HG03139 (cell line): ENCODE data around the gene DEPDC5.
"Not testable (repeated sequence)": the region's sequence is repeated elsewhere in the genome, so short reads cannot be mapped to it uniquely, and the experiment has no call there.

Source experiments
- ATAC-seq: cut with Tn5 transposase; IDR thresholded peaks from one replicate; pipeline ENCODE4 v1.9.1; 2021; ENCODE audit not compliant: unreplicated experiment

DEPDC5 gene

GRCh38 chr22:31813898-31814297 lies 60.1 kb downstream of the DEPDC5 start:
- not testable (repeated sequence) for ATAC-seq

GRCh38 chr22:31814942-31815341 lies 61.1 kb downstream of the DEPDC5 start:
- no peak for ATAC-seq

DNA sequence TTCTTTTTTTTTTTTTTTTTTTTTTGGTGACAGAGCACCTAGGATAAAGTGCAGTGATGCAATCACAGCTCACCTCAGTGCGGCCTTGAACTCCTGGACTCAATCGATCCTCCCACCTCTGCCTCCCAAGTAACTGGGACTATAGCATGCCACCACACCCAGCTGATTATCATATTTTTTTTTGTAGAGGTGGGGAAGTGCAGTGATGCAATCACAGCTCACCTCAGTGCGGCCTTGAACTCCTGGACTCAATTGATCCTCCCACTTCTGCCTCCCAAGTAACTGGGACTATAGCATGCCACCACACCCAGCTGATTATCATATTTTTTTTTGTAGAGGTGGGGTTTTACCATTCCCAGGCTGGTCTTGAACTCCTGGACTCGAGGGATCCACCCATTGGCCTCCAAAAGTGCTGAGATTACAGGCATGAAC lies 61.6 kb downstream of the DEPDC5 start:
- ATAC-seq = not testable (repeated sequence)

GRCh38 chr22:31816750-31817149 lies 62.9 kb downstream of the DEPDC5 start:
- no peak for ATAC-seq

DNA sequence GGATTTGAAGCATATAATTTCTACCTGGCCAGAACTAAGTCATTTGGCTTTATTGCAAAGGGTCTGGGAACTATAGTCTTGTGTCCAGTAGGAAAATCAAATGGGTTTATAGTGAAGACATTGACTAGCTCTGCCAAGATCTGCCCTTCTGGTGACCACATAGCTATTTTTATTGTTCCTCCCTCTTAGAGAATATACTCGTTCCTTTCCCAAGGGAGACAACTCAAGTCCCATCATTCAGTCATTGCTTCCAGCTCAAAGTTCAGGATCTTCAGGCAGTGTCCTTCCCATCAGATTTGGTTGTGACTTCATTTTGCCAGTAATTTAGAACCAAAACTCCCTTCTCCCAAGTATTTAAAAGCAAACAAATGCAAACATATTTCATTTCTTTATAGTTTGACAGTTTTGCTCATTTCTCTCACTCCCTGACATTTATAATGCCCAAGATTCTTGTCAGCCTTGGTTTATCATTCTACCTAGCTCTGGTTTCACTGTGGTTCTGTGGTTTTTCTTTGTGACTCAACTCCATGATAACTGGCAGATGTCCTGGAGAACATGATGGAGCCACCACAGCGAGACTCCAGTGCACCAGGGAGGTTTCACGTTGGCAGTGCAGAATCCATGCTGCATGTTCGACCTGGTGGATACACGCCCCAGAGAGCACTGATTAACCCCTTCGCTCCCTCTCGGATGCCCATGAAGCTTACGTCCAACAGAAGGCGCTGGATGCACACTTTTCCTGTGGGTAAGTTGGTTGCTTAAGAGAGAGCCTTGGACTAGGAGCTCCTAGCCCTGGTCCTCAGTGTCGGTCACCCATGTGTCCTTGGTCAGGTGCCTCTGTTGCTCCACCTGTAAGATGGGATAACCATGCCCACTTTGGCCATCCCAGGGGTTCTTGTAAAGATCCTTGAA lies 64.9 kb downstream of the DEPDC5 start:
- ATAC-seq = no peak

DNA sequence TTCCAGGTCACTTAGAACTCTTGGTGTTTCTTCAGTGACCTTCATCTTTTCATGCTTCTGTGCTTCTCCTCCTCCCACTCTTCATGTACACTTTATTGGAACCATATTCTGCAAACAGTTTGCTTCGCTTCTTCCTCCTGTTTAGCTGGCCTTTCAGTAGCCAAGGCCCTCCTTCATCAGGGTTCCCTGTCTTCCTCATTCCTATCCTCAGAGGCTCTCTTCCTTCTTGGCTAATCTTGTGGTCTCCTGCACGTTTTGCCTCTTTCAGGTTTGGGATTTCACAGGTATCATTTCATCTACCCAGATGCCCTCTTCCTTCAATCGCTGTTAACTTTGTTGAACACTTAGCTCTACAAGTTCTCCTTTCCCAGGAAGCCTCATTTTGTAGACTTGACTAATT lies 66.8 kb downstream of the DEPDC5 start:
- ATAC-seq = no peak

- ATAC-seq = no peak
Measured at GRCh38 chr22:31821572-31821971, 67.8 kb downstream of the DEPDC5 start.

DNA sequence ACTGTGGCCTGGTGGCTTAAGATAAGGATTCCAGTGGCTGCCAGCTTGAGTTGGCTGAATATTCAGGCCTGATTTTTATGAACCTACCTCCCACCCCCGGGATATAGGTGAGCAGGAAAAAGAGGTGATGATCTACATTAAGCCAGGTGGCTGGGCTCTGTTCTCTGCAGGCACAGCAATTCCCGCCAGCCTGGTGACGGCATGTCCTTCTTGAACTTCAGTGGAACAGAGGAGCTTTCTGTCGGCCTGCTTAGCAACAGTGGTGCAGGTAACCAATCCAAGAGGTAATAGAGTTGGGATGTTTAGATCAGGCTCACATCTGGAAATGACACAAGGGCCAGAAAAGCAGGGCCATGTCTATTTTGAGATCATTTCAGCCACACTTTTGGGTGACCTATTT lies 68.7 kb downstream of the DEPDC5 start:
- no peak for ATAC-seq

- ATAC-seq = no peak
Measured at GRCh38 chr22:31825513-31825912, 71.7 kb downstream of the DEPDC5 start.

GRCh38 chr22:31826443-31826842 lies 72.6 kb downstream of the DEPDC5 start:
- ATAC-seq = no peak

DNA sequence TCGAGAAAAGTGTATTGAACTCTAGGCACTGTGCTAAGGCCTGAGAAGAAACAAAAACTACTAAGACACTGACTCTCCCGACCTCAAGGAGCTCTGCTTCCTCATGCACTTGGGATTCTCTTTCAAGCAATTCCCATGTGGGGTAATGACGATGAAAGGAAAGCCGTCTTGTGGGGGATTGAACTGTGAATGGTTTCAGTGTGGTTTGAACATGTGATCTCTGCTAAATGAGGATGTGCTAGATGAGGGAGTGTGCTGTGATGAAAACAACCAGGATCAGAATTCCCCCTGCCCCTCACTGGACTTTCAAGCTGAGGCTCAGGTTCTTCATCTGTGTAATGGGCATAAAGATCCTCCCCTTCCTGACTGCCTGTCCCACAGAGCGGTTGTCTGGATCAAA lies 74.9 kb downstream of the DEPDC5 start:
- no peak for ATAC-seq

- ATAC-seq = no peak
Measured at GRCh38 chr22:31829505-31829904, 75.7 kb downstream of the DEPDC5 start.

- ATAC-seq = no peak
Measured at GRCh38 chr22:31830721-31831070, 76.9 kb downstream of the DEPDC5 start.

DNA sequence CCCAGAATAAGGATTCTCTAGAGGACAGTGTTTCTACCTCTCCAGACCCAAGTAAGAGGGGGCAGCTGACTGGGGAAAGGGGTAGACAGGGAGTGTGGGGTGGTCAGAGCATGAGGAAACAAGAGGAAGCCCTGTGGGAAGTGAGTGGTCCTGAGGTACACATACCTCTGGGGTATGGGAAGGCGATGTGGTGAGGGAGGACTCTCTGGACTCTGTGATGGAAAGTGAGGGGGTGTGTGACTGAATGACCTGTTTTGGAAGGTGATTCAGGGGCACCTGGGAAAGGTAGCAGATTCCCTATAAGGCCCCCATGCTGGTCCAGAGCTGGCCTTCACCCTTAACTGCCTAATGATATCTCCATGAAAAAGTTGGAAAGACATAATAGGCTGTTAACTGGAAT lies 80.1 kb downstream of the DEPDC5 start:
- no peak for ATAC-seq

DNA sequence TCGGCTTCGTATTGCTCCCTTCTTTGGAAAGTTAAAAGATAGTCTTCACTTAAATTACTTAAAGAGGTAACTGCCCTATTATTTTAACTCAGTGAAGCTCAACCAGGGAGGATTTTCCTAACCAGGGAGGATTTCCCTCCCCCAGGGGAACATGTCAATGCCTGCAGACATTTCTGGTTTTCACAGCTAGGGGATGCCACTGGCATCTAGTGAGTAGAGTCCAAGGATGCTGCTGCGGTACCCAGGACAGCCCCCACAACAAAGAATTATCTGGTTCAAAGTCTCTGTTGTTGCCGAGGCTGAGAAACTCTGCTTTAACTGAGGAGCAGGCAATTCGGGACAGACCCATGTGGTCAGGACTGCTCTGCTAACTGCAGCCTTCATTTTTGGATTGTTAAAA lies 82.2 kb downstream of the DEPDC5 start:
- ATAC-seq = no peak

- no peak for ATAC-seq
Measured at GRCh38 chr22:31838917-31839316, 85.1 kb downstream of the DEPDC5 start.

DNA sequence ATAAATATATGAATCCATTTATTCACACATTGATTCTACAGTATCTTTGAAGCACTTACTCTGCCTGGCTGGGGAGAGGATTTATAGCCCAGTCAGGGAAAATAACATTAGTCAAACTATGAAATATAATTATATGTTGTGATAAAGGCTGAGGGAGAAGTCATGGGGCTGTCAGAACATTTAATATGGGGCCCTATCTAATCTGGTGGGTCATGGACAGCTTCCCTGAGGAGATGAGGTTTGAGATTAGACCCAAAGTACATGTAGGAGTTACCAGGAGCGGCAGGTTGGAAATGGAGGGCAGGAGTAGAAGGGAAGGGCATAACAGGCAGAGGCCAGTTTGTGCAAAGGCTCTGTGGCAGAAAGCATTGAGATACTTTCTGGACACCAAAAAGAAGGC lies 86.2 kb downstream of the DEPDC5 start:
- no peak for ATAC-seq

- ATAC-seq = no peak
Measured at GRCh38 chr22:31840585-31840984, 86.8 kb downstream of the DEPDC5 start.

- ATAC-seq = no peak
Measured at GRCh38 chr22:31841078-31841827, 87.4 kb downstream of the DEPDC5 start.

DNA sequence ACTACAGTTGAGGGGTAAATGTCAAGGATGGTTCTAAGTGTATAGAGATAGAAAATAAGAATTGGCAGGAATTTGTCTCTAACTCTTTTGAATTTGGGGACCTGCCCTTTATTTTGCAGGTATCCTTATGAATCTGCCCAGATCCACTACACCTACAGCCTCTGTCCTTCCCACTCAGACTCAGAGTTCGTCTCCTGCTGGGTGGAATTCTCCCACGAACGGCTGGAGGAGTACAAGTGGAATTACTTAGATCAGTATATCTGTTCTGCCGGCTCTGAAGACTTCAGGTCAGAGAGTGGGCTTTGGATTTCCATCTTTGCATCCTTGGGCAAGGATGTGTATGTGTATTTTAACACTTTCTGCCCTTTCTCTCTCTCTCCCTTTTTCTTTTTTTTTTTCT lies 89.7 kb downstream of the DEPDC5 start:
- ATAC-seq = no peak

GRCh38 chr22:31844941-31845340 lies 91.1 kb downstream of the DEPDC5 start:
- no peak for ATAC-seq
